Measurements from ENCODE around the gene MAU2.

DNA sequence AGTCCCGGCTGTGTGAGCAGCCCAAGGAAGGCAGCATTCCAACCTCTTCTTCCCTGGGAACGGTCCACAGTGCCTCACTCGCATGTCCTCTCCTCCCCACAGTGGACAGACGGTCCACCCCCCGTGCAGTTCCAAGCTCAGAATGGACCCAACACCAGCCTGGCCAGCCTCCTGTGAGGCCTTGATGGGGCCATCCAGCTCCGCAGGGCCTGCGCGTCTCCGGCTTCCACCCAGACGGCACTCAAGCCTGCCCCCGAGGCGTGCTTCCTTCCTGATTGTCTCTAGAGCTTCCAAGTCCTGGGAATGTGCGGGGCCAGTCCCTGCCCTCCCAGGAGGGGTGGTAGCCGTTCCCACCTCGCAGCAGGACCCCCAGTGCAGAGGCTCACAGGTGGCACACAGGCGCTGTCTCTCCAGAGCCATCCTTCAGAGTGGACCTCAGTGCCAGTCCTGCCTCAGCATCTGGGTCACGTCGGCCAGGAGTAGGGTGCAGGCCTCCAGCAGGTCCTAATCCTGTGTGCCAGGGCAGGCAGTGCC, 35.0 kb downstream of the MAU2 start:
- TF ChIP-seq CTCF (IDR thresholded peaks at IDR 0.05) (no peak), POLR2A (IDR thresholded peaks at IDR 0.05) (no peak)

Measured in Peyer's patch (tissue), 4 donors.